Right lobe of liver (tissue), 4 donors: Measurements from ENCODE around the gene CYP3A5.

Experiments
- POLR2A ChIP-seq: fragments of 450-650 bp; IDR thresholded peaks from one replicate; pipeline ENCODE4 v1.6.1; 2017; ENCODE audit warnings: antibody characterized with exemption, mild to moderate bottlenecking
- TF ChIP-seq, protein P1 (sequence below), 4 donors: fragments of 200-600 bp in 3 of 4; fragments of 450-650 bp in 1 of 4; IDR thresholded peaks; one replicate each; pipeline versions ENCODE4 v1.5.1 to v1.8.0; 2016 to 2022; ENCODE audit warnings: antibody characterized with exemption in 4 of 4, mild to moderate bottlenecking in 2 of 4
- donor health status: DM: no; HTN: no; CAD: no.
- donor health status: DM: no; HTN: no; CAD: no.
- donor health status: DM: no; HTN: yes; CAD: no.

GRCh38 chr7:99619571-99620130 lies 60.1 kb downstream of the CYP3A5 start:
- TF ChIP-seq, protein P1, sequence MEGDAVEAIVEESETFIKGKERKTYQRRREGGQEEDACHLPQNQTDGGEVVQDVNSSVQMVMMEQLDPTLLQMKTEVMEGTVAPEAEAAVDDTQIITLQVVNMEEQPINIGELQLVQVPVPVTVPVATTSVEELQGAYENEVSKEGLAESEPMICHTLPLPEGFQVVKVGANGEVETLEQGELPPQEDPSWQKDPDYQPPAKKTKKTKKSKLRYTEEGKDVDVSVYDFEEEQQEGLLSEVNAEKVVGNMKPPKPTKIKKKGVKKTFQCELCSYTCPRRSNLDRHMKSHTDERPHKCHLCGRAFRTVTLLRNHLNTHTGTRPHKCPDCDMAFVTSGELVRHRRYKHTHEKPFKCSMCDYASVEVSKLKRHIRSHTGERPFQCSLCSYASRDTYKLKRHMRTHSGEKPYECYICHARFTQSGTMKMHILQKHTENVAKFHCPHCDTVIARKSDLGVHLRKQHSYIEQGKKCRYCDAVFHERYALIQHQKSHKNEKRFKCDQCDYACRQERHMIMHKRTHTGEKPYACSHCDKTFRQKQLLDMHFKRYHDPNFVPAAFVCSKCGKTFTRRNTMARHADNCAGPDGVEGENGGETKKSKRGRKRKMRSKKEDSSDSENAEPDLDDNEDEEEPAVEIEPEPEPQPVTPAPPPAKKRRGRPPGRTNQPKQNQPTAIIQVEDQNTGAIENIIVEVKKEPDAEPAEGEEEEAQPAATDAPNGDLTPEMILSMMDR (IDR thresholded peaks at IDR 0.05): no peak
- no peak for TF ChIP-seq POLR2A
